K562 (cell line): Measurements from ENCODE around the gene CHERP. TPM values are rescaled to one million over a fixed set of nuclear protein-coding genes. Genes with fewer than 3 reads are reported as not detected.

ENCODE experiments used
- ATF1 ChIP-seq, 2 experiments: fragments of 450-650 bp in 1 of 2; IDR thresholded peaks; 2 replicates each; pipeline ENCODE4 v1.6.1; 2016; ENCODE audit warnings: missing compliant biosample characterization in 1 of 2, missing genetic modification characterization in 1 of 2
- CEBPB ChIP-seq: fragments of 450-650 bp; IDR thresholded peaks from 2 replicates; pipeline ENCODE4 v1.6.1; 2016; ENCODE audit warnings: missing genetic modification characterization, missing compliant biosample characterization
- KAT2B ChIP-seq: IDR thresholded peaks from one replicate; pipeline ENCODE4 v1.6.1; 2012; ENCODE audit warnings: low read depth, mild to moderate bottlenecking, control low read depth, inconsistent platforms, low read length, moderate library complexity
- MTA3 ChIP-seq: fragments of 450-650 bp; formaldehyde crosslinking; IDR thresholded peaks from 2 replicates; pipeline ENCODE4 v1.6.1; 2017; ENCODE audit warnings: mild to moderate bottlenecking, borderline replicate concordance
- NRF1 ChIP-seq, 2 experiments: fragments of 450-650 bp; IDR thresholded peaks in 1 of 2; conservative IDR thresholded peaks in 1 of 2; 2 replicates each; pipeline ENCODE4 v1.6.1; 2014; ENCODE audit warnings: mild to moderate bottlenecking in 2 of 2
- RBM39 ChIP-seq: fragments of 200-400 bp; formaldehyde crosslinking; optimal IDR thresholded peaks from 2 replicates; pipeline ENCODE3; 2018; ENCODE audit warnings: low read depth, low read length
- RCOR1 ChIP-seq, 2 experiments: IDR thresholded peaks; 2 replicates each; pipeline ENCODE4 v1.6.1; 2012; ENCODE audit warnings: low read depth in 2 of 2, low read length in 2 of 2, borderline replicate concordance in 1 of 2, improper control_type of control experiment in 1 of 2
- SREBF1 ChIP-seq: fragments of 150-350 bp; IDR thresholded peaks from 2 replicates; pipeline ENCODE4 v1.6.1; 2014; ENCODE audit warnings: antibody characterized with exemption, low read depth, low read length, borderline replicate concordance
- STAT5A ChIP-seq: IDR thresholded peaks from 2 replicates; pipeline ENCODE4 v1.6.1; 2012; ENCODE audit warnings: low read length, inconsistent platforms, borderline replicate concordance
- TOE1 ChIP-seq, 2 experiments: fragments of 450-650 bp in 1 of 2; sonication (generic) in 1 of 2; formaldehyde crosslinking in 1 of 2; IDR thresholded peaks; 2 replicates each; pipeline versions ENCODE4 v1.7.1 to v1.8.0; 2016 to 2022; ENCODE audit warnings: borderline replicate concordance in 2 of 2, mild to moderate bottlenecking in 2 of 2, antibody characterized with exemption in 1 of 2, inconsistent platforms in 1 of 2, low read depth in 1 of 2, missing genetic modification reagents in 1 of 2, moderate library complexity in 1 of 2
- polyA plus RNA-seq, 8 experiments: library from polyadenylated mRNA; depleted of rRNA in 4 of 8; stranded (reverse) in 5 of 8; unstranded in 3 of 8; fragments of >200 nt; fragmentation: Nextera tagmentation in 2 of 8; fragmentation: Illumina TruSeq in 1 of 8; extraction: Ambion mirVana in 2 of 8; extraction: Trizol in 1 of 8; gene quantifications; 2 replicates each; pipeline versions ENCODE4 v1.2.1 to v1.2.3, GENCODE V29; 2011 to 2014; ENCODE audit warnings: inconsistent platforms in 1 of 8, missing spikeins in 1 of 8
- total RNA-seq, 7 experiments: library from RNA; depleted of rRNA in 6 of 7; stranded (reverse); fragments of >200 nt in 6 of 7; fragmentation: Illumina TruSeq in 2 of 7; extraction: Trizol in 2 of 7; gene quantifications; 2 replicates each; pipeline versions ENCODE4 v1.2.1 to v1.2.3, GENCODE V29; 2011 to 2021; ENCODE audit warnings: low replicate concordance in 1 of 7
- TF ChIP-seq, protein P1 (sequence below), 2 experiments: fragments of 200-800 bp in 1 of 2; sonication (Bioruptor generic) in 1 of 2; sonication (generic) in 1 of 2; formaldehyde crosslinking in 1 of 2; IDR thresholded peaks in 1 of 2; conservative IDR thresholded peaks in 1 of 2; 2 replicates each; pipeline versions ENCODE4 v1.5.0 to v1.6.1; 2016 to 2020; ENCODE audit warnings: missing compliant biosample characterization in 1 of 2, missing genetic modification characterization in 1 of 2, missing genetic modification reagents in 1 of 2
- TF ChIP-seq, protein P2 (sequence below): fragments of 200-800 bp; sonication (Bioruptor generic); IDR thresholded peaks from 2 replicates; pipeline ENCODE4 v1.6.1; 2017; ENCODE audit warnings: missing genetic modification characterization, missing compliant biosample characterization
- TF ChIP-seq, protein P3 (sequence below), 2 experiments: fragments of 450-650 bp; conservative IDR thresholded peaks; 2 replicates each; pipeline ENCODE4 v1.6.1; 2017; ENCODE audit warnings: mild to moderate bottlenecking in 2 of 2, moderate library complexity in 2 of 2
- TF ChIP-seq, protein P4 (sequence below), 2 experiments: fragments of 450-650 bp in 1 of 2; sonication (generic) in 1 of 2; formaldehyde crosslinking in 1 of 2; IDR thresholded peaks in 1 of 2; conservative IDR thresholded peaks in 1 of 2; 2 replicates each; pipeline versions ENCODE4 v1.6.1 to v1.8.1; 2016 to 2023; ENCODE audit warnings: mild to moderate bottlenecking in 2 of 2, moderate library complexity in 2 of 2, inconsistent platforms in 1 of 2, missing genetic modification reagents in 1 of 2
- TF ChIP-seq, protein P5 (sequence below): fragments of 450-650 bp; IDR thresholded peaks from 2 replicates; pipeline ENCODE4 v1.6.1; 2016; ENCODE audit warnings: borderline replicate concordance

The CHERP gene
- total and polyA plus RNA-seq, 9 of the 15 experiments (the other 6 are each of a cell fraction or from before 2014, with no cell fraction given) = 0.60 to 85.1 (median 7.8) TPM

DNA sequence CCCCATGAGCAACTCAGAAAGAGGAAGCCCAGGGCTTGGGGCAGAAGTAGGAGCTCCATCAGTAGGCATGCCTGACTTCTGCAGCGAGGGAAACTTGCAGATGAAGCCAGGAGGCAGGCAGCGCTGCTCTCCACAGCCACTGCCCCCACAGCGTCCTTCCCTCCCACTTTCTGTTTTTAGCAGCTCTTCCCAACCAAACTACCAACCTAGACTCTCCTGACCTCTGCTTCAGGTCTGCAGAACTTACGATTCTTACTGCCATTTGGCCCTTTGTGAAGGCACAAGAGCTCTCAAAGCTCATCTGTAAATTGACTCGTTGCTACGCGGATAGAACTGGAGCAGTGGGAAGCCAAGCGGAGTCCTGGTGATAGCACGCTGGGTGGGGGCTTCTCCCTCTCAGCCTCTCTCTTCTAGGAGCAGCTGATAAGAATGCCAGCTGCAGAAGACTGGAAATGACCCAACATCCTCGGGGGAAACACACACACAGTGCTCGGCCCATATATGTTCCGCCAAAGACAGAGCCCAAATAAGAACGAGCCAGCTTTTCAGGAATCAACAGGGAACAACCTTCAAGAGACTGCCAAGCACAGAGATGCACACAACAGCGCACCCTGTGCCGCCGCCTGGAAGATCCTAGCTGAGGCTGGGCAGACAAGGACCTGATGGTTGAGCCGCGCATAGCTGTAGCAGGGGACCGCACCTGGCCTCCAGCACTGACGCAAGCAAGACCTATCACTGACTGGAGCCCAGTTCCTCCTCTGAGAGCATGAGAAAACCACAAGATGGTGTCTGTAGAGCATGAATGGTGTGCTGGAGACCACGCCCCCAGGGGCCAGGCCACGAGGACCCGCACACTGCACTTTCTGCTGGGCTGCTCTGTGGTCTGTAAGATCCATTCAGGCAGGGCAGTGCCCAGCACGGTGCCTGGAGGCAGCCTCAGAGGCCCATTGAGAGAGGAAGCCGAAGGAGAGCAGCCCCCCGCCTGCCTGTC lies 45.9 kb upstream of the CHERP start (continued):
- TF ChIP-seq, protein P1, sequence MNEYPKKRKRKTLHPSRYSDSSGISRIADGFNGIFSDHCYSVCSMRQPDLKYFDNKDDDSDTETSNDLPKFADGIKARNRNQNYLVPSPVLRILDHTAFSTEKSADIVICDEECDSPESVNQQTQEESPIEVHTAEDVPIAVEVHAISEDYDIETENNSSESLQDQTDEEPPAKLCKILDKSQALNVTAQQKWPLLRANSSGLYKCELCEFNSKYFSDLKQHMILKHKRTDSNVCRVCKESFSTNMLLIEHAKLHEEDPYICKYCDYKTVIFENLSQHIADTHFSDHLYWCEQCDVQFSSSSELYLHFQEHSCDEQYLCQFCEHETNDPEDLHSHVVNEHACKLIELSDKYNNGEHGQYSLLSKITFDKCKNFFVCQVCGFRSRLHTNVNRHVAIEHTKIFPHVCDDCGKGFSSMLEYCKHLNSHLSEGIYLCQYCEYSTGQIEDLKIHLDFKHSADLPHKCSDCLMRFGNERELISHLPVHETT (CRISPR knock-in tag; conservative IDR thresholded peaks at IDR 0.05 in 1 of 2, IDR thresholded peaks at IDR 0.05 in 1 of 2) = no peak
- TF ChIP-seq ATF1 (CRISPR knock-in tag; IDR thresholded peaks at IDR 0.05) (no peak), ATF1 (tag; IDR thresholded peaks at IDR 0.05) (peak; percentile 24; the same call in 1 of the 2 replicates), RBM39 (no peak), SREBF1 (no peak), CEBPB (tag) (peak; percentile 52; the same call in 1 of the 2 replicates), RCOR1 (IDR thresholded peaks at IDR 0.05; ENCODE audit: borderline replicate concordance in 1 of 2, low read depth in 2 of 2, low read length in 2 of 2) (peak; percentile 19 to 49; a peak in 2 of 4 replicates), NRF1 (conservative IDR thresholded peaks at IDR 0.05 in 1 of 2, IDR thresholded peaks at IDR 0.05 in 1 of 2) (peak; percentile 47 to 59; a peak in 2 of 4 replicates), TOE1 (IDR thresholded peaks at IDR 0.05; ENCODE audit: borderline replicate concordance) (no peak), TOE1 (CRISPR knock-in tag; IDR thresholded peaks at IDR 0.05; ENCODE audit: borderline replicate concordance, low read depth) (no peak), STAT5A (no peak), KAT2B (no peak), MTA3 (no peak)
- TF ChIP-seq, protein P2, sequence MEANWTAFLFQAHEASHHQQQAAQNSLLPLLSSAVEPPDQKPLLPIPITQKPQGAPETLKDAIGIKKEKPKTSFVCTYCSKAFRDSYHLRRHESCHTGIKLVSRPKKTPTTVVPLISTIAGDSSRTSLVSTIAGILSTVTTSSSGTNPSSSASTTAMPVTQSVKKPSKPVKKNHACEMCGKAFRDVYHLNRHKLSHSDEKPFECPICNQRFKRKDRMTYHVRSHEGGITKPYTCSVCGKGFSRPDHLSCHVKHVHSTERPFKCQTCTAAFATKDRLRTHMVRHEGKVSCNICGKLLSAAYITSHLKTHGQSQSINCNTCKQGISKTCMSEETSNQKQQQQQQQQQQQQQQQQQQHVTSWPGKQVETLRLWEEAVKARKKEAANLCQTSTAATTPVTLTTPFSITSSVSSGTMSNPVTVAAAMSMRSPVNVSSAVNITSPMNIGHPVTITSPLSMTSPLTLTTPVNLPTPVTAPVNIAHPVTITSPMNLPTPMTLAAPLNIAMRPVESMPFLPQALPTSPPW (CRISPR knock-in tag) = no peak
- TF ChIP-seq, protein P3, sequence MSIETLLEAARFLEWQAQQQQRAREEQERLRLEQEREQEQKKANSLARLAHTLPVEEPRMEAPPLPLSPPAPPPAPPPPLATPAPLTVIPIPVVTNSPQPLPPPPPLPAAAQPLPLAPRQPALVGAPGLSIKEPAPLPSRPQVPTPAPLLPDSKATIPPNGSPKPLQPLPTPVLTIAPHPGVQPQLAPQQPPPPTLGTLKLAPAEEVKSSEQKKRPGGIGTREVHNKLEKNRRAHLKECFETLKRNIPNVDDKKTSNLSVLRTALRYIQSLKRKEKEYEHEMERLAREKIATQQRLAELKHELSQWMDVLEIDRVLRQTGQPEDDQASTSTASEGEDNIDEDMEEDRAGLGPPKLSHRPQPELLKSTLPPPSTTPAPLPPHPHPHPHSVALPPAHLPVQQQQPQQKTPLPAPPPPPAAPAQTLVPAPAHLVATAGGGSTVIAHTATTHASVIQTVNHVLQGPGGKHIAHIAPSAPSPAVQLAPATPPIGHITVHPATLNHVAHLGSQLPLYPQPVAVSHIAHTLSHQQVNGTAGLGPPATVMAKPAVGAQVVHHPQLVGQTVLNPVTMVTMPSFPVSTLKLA (conservative IDR thresholded peaks at IDR 0.05) = peak; percentile 85 to 91
- TF ChIP-seq, protein P4, sequence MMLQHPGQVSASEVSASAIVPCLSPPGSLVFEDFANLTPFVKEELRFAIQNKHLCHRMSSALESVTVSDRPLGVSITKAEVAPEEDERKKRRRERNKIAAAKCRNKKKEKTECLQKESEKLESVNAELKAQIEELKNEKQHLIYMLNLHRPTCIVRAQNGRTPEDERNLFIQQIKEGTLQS (IDR thresholded peaks at IDR 0.05) = peak; percentile 38; the same call in 1 of the 2 replicates
- TF ChIP-seq, protein P4 (CRISPR knock-in tag; conservative IDR thresholded peaks at IDR 0.05) = no peak
- TF ChIP-seq, protein P5, sequence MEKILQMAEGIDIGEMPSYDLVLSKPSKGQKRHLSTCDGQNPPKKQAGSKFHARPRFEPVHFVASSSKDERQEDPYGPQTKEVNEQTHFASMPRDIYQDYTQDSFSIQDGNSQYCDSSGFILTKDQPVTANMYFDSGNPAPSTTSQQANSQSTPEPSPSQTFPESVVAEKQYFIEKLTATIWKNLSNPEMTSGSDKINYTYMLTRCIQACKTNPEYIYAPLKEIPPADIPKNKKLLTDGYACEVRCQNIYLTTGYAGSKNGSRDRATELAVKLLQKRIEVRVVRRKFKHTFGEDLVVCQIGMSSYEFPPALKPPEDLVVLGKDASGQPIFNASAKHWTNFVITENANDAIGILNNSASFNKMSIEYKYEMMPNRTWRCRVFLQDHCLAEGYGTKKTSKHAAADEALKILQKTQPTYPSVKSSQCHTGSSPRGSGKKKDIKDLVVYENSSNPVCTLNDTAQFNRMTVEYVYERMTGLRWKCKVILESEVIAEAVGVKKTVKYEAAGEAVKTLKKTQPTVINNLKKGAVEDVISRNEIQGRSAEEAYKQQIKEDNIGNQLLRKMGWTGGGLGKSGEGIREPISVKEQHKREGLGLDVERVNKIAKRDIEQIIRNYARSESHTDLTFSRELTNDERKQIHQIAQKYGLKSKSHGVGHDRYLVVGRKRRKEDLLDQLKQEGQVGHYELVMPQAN = peak; percentile 80; the same call in 1 of the 2 replicates
